SIG-M5 (cell line): ENCODE measurements around the gene LGI2.
"Not testable (repeated sequence)": the region's sequence is repeated elsewhere in the genome, so short reads cannot be mapped to it uniquely, and the experiment has no call there.

Experiments used
- DNase-seq: peaks from one replicate; lab custom pipeline; 2025; lab: John Stamatoyannopoulos, UW

LGI2 gene, protein sequence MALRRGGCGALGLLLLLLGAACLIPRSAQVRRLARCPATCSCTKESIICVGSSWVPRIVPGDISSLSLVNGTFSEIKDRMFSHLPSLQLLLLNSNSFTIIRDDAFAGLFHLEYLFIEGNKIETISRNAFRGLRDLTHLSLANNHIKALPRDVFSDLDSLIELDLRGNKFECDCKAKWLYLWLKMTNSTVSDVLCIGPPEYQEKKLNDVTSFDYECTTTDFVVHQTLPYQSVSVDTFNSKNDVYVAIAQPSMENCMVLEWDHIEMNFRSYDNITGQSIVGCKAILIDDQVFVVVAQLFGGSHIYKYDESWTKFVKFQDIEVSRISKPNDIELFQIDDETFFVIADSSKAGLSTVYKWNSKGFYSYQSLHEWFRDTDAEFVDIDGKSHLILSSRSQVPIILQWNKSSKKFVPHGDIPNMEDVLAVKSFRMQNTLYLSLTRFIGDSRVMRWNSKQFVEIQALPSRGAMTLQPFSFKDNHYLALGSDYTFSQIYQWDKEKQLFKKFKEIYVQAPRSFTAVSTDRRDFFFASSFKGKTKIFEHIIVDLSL

DNA sequence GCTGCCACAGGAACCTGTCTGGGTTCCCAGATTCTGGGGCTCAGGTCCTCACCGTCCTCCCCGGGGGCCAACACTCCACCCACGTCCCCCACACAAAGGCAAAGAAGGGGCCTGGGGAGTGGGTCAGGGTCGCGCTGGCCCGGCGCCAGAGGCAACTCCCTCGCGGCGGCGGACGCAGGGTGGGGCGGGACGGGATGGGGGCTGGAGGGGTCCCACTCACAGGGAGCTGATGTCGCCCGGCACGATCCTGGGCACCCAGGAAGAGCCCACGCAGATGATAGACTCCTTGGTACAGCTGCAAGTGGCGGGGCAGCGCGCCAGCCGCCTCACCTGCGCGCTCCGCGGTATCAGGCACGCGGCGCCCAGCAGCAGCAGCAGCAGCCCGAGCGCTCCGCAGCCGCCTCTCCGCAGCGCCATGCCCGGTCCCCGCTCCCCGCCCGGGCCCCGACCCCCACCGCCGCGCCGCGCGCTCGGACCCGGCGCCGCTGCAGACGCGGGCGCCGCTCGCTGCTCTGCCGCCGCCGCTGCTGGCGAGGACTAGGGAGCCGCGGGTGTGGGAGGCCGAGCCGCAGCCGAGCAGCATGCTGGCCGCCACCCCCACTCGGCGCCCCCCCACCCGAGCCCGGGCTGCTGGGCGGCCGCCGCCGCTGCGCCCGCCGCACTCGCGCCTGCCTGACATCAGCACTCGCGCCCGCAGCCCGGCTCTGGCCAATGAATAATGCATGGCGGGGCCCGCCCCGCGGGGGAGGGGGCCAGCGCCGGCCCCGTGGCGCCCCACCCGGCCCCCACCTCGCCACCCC, at the start of gene LGI2:
Gene LGI2, minus strand, starts transcription at position 670 of the 800 bp plus-strand sequence. Its CDS starts 253 bp downstream, at position 417.
- DNase-seq: no peak

DNA sequence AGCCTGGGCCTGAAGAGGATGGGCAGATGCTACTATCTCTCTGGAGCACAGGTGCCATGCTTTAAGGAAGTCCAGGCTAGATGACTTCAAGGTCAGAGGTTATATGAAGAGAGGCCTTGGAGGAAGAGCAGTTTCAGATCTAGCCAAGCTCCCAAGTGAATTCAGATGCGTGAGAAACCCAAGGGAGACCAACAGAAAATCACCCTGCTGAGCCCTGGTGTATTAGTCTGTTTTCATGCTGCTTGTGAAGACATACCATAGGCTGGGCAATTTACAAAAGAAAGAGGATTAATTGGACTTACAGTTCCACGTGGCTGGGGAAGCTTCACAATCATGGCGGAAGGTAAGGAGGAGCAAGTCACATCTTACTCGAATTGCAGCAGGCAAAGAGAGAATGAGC, 47.8 kb upstream of the LGI2 start:
- DNase-seq: no peak

DNA sequence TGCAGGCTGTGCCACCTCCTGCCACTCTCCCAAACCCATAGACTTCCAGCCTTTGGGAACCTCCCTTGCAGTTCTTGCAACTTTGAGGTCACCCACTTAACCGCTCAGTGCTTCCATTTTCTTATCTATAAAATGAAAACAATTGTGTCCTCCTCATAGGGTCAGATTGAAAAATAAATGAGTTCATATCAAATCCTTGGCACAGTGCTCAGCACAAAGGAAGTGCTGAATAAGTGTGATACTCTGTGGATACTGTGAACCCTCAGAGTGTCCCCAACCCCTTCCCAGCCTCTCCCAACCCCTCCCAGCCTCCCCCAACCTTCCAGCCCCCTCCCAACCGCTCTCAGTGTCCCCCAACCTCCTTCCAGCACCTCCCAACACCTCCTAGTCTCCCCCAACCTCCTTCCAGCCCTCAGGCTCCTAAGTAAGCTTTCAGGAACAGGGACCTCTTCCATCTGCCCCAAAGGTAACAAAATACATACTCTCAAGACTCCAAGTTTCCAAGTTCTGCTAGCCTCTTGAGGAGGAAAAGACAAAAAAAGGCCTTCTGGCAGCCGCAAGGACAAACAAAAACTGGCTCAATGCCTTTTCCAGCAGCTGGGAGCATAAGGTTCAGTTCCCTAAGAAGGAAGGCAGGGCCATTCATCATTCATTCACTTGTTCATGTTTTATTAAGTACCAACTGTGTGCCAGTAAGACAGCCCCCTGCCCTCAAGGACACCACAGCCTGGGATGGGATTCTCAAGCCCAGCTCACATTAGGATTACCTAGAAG, 46.1 kb upstream of the LGI2 start:
- no peak for DNase-seq

DNA sequence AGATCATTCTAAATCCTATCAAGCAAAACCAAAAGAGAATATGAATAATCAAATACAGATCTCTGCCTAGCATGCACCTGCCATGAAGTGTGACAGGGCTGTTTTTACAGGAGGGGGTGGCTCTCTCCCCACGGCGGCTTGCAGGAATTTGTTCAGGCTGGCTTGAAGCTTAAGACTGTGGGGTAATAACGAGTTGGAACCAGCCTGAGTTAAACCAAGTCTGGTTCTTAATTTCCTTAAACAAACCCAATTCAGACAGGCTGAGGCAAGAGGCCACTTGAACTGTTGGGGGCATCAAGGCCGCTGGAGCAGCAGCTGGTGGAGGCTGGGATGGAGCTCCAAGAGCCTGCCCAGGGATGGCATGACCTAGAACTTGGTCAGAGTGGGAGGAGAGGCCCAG, 45.1 kb upstream of the LGI2 start:
- no peak for DNase-seq

DNA sequence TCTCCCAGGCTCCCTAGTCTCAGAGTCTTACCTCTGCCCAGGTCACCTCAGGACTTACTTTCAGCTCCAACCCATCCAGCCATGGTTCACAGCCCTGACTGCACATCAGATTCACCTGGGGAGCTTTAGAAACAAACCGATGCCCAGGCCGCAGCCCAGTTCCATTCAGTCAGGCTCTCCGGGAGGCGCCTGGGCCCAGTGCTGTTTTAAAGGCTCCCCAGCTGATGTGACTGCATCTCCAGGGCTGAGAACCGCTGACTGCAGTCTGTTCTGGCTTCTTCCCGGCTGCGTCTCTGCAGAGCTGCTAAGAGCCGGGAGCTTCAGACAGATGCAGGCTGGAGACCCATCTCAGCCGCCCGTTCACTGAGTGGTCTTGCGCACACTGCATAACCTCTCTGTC, 44.4 kb upstream of the LGI2 start:
- no peak for DNase-seq

DNA sequence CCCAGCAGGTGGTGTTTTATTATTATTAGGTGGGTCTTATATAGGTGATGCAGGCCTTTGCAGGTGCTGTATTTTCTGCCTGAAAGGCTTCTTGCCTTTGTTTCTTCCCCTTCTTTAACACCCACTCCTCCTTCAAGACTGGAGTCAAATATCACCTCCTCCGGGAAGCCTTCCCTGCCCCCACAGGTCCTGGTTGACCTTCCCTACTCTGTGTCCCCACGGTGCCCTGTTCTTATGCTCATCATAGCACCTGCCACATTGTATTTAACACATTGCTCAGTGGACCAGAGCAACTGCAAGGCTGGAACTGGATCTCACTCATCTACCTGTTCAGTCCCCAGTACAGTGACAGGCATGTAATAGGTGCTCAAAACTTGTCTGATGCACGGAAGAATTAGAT, 39.8 kb upstream of the LGI2 start:
- DNase-seq: no peak

DNA sequence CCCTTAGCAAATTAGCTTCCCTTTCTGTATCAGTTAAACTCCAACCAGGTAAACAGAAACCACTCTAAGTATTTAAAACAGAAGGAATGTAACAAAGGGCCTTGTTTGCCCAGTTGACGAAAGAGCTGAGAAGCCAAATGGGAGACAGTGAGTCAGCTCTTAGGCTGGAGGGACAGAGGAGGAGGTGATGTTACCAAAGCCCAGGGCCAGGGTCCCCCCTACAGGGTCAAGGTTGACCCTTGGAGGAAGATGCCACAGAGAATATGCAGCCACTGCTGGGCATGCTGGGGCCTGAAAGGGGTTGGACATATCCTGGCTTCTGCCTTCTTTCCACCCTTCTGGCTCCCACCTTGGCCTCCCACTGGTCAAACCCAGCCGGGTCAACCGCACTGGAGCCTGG, 38.3 kb upstream of the LGI2 start:
- DNase-seq: no peak

DNA sequence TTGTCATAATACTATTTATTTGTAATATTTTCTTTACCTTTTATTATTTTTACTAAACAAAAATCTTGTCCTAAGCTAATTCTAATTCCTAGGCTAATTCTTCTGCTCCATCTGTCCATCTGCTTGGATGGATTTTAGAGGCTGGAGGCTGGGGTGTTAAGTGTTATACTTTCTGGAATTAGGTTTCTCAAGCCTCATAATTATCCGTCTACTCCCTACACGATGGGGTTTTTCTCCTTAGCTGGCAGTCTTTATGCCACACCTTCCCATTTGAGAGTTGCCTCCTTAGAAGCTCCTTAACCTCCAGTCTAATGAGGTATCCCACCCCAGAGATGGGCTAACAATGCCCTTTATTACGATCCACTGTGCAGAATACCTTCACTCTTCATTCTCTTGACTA, 37.6 kb upstream of the LGI2 start:
- DNase-seq: no peak

DNA sequence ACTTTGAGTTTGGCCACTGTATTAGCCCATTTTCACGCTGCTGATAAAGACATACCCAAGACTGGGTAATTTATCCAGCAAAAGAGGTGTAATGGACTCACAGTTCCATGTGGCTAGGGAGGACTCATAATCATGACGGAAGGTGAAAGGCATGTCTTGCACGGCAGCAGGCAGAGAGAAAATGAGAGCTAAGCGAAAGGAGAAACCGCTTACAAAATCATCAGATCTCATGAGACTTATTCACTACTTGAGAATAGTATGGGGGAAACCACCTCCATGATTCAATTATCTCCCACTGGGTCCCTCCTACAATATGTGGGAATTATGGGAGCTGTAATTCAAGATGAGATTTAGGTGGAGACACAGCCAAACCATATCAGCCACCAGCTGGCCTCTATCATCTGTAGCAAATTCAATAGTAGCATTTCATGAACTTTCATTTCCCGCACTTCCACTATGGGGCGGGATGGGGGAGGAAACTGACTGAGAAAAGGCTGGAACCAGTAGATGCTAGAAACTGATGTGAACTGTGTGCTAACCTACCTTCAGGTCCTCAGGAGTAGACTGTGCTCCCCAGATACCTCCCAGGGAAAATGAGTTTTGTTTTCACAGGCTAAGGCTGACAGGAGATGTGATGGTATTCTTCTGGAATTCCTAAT, 35.3 kb upstream of the LGI2 start:
- no peak for DNase-seq

DNA sequence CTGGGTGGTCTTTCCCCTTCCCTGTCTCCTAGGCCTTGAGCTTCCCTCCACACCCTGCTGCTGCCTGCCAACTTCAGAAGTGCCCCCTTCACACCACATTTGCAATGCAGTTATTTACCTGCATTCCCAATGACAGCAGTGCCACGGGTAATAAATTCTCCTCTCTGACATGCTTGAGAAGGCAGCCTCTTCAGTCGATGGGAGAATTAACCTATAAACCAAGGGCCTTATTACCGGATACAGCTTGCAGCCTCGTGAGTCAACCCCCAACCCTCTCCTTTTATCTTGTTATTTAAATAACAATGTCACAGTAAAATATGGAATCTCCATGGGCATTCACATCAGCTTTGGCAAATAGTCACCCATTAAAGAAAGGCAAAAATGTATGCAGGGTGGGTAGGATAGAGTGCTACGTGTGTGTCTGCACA, 34.7 kb upstream of the LGI2 start:
- no peak for DNase-seq

DNA sequence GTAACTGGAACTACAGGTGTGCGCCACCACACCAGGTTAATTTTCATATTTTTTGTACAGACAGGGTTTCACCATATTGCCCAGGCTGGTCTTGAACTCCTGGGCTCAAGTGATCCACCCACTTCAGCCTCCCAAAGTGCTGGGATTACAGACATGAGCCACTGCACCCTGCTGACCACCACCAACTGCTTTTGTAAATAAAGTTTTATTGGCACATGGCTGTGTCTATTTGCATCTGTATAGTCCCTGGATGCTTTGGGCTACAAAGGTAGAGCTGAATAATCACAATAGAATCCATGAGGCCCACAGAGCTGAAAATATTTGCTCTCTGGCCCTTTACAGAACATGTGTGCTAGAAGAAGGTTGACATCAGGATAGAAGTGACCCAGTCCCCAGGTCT, 33.7 kb upstream of the LGI2 start:
- DNase-seq: not testable (repeated sequence)

DNA sequence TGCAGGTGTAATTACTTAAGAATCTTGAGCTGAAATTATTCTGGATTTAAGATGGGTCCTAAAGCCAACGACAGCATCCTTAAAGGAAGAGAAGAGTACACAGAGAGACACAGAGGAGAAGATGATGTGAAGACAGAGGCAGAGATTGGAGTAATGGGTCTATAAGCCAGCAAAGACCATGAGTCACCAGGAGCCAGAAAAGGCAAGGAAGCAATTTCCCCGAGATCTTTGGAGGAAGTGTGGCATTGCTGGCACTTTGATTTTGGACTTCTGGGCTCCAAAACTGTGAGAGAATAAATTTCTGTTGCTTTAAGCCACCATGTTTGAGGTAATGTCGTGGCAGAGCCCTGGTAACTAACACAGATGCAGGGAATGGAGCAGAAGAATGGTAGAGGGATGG, 32.4 kb upstream of the LGI2 start:
- no peak for DNase-seq

DNA sequence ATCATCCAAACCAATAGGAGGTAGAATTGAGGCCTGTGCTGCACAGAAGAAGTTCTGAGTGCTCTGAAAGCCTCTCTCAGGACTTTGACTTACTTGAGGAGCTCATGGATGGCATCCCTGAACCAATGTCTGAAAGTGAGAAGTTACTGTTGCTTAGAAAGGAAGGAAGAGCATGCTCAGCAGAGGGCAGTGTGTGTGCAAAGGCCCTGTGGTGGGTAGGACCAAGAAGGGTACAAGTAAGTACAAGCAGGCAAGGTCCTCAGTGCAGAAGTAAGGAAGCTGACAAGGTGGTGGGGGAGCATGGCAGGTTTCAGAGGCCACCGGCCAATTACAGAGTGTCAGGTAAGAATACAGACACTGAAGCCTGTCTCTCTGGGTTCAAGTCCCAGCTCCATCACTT, 31.4 kb upstream of the LGI2 start:
- DNase-seq: no peak

DNA sequence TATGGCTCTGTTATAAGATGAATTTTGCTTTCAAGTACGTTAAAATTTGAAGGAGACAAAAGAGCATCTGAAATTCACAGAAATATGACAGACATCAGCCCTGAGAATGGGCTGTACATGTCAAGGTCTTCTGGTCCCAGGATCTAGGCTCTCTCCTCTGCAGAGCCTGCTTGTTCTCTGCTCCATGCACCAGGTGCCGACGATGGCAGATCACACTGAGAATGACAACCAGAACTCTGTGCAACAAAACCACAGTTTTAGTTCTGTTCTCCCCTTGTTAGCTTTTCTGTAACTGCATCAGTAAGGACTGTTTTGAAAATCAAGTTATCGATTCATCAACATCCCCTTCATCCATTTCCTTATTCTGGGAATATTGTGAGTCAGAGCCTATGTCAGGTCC, 30.9 kb upstream of the LGI2 start:
- DNase-seq: no peak

DNA sequence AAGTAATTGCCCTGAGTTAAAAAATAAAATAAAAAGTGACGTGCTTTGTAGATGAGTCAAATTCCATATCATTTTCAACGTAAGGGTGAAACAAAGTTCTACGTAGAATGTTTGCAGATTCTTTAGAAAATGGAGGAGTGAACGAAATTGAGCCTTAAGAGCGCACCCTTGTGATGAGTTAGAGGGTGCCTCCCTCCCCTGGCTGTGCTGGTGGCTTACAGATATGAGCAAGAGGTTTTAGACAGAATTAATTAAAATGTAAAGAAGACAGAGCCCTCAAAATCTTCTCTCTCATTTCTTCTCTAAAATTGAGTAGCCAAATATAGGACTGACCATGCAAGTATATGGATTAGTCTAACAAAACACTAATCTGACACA, 30.2 kb upstream of the LGI2 start:
- DNase-seq: no peak

DNA sequence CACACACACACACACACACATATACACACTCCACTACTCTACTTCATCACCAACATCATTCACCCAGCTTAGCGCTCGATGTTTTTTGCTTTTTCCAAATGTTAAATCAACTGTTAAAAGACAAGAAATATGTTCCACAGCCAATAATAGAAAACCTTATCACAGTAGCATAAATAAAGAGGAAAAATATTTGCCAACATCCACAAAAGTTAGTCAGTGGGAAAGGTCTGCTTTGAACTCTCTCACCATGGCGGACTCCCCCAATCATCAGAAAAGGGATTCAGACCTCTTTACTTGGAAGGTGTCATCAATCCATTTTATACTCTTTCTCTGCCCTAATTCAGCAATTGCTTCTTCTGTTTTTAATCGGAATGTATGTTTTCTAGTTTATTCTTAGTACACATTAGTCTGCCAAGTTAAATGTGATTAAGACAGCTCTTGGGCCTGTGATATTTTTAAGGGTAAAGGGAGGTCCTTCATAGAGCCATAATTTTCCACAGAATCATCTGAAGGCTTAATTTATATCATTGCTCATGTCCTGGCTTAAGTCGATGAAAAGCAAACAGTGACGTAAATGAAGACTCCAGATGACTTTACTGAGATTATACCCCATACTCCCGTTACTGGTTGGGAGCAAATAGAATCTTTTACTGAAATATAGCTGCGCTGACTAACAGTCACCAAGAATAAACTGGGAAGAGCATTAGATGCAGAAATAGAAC, 29.7 kb upstream of the LGI2 start:
- no peak for DNase-seq

DNA sequence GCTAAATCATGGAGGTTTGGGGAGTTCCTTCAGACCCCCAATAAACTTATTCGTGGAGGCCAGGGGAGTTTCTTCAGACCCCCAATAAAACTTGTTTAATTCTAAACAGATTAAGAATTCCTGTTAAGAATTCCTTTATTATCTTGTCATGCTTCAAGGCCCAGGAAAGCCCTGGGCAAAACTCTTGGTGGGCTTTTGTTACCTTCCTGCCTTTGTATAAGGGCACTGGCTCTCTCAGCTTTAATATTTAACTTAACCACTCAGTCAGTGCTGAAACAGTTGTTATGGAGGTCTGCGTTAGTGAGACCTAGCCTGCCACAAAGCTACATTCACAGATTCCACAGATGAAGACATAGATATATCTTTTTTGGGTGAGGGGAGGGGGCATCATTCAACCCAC, 29.0 kb upstream of the LGI2 start:
- no peak for DNase-seq

DNA sequence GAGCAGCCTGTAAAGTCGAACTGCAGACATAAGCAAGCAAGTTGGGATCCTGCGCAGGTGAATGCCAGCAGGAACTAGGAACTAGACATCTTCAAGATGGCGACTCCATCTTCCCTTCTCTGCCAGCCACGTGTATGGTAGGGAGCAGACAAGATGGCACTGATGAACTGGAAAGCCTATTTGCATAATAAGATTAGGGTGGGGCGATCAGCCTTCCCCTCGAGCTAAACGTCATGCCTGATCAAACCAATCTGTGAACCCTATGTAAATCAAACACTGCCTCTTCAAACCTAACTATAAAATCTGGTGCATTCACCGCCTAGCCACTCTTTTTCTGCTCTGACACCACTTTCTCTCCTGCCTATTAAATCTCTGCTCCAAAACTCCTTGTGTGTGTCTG, 28.1 kb upstream of the LGI2 start:
- DNase-seq: no peak

DNA sequence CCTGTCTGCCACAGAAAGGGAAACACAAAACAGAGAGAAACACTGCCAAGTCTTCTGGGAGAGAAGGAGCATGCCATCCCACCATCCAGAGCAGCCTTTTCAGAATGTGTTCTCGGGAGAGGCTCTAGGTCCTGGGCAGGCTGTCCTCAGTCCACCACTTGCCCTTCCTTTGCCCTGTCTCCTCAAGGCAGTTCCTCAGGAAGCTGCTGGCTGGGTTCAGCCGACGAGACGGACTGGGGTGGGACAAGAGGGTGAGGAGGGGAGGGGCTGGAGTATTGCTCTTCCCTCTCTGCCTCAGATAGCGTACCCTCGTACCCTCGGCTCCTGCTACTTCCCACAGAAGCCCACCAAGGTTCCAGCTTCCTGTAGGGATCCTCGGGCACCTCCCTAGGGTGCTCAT, 26.6 kb upstream of the LGI2 start:
- DNase-seq: no peak

DNA sequence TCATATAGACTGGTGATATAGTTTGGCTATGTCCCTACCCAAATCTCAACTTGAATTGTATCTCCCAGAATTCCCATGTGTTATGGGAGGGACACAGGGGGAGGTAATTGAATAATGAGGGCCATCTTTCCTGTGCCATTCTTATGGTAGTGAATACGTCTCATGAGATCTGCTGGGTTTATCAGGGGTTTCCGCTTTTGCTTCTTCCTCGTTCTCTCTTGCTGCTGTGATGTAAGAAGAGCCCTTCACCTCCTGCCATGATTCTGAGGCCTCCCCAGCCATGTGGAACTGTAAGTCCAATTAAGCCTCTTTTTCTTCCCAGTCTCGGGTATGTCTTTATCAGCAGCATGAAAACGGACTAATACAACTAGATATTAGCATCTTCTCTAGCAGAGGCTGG, 21.3 kb upstream of the LGI2 start:
- not testable (repeated sequence) for DNase-seq

DNA sequence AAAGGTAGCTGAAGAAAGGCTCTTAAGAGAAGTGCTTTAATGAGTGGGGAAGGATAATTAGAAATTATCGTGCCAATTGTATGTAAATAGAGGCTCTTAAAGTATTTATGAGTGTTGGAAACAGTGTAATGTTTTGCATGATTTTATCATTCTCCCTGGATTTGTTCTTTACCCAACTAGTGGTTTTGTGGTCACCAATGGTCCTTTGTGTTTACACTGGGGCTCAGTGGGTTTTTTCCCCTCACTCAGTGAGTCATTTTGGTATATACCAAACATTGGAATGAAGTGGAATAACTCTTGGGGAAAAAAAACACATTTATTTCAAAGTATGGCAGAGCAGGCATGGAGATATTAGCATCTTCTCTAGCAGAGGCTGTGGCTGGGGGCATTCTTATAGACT, 20.8 kb upstream of the LGI2 start:
- DNase-seq: no peak
